OCI-LY7 (cell line): ENCODE measurements around the gene EIPR1. TPM values are rescaled to one million over a fixed set of nuclear protein-coding genes. Genes with fewer than 3 reads are reported as not detected.

Experiments used
- BruUV-seq: library from RNA; stranded (reverse); fragments of 400-500 nt; replicated peaks from 2 replicates; lab custom pipeline; 2021; lab: Mats Ljungman, UMichigan
- CTCF ChIA-PET: fragments of 300-600 bp; sonication (Branson Sonifier 250); formaldehyde crosslinking; loops from one replicate; lab custom pipeline; 2022; ENCODE audit warnings: antibody characterized with exemption; ENCODE audit not compliant: unreplicated experiment; lab: Charles Lee
- POLR2A ChIA-PET: fragments of 300-600 bp; sonication (Branson Sonifier 250); formaldehyde crosslinking; loops from one replicate; lab custom pipeline; 2022; ENCODE audit warnings: antibody characterized with exemption; lab: Charles Lee
- DNase-seq: peaks from one replicate; pipeline ENCODE4 v3.0.0-alpha.2; 2015; ENCODE audit warnings: low spot score
- H2AFZ ChIP-seq: fragments of 200-600 bp; sonication (generic), shearing (Covaris generic); 2 replicates; pipeline ENCODE4 v1.6.1; 2014; ENCODE audit warnings: mild to moderate bottlenecking, antibody characterized with exemption, low read length, moderate library complexity
- H3K27ac ChIP-seq: fragments of 200-600 bp; sonication (generic); 2 replicates; pipeline ENCODE4 v1.5.1; 2014; ENCODE audit warnings: mixed run types, low read depth, mild to moderate bottlenecking, moderate library complexity, low read length, inconsistent platforms; ENCODE audit not compliant: poor library complexity, severe bottlenecking
- H3K36me3 ChIP-seq: fragments of 200-600 bp; sonication (generic); 2 replicates; pipeline ENCODE4 v1.6.1; 2014; ENCODE audit warnings: mild to moderate bottlenecking, antibody characterized with exemption, low read length, moderate library complexity, mixed read lengths; ENCODE audit not compliant: insufficient read depth
- H3K4me1 ChIP-seq: fragments of 200-600 bp; sonication (generic); 2 replicates; pipeline ENCODE4 v1.5.1; 2014; ENCODE audit warnings: mild to moderate bottlenecking, low read length; ENCODE audit not compliant: insufficient read depth, poor library complexity, severe bottlenecking
- H3K4me2 ChIP-seq: fragments of 200-600 bp; sonication (generic); 2 replicates; pipeline ENCODE4 v1.6.1; 2014; ENCODE audit warnings: mild to moderate bottlenecking, low read length
- H3K4me3 ChIP-seq: fragments of 200-600 bp; sonication (generic); 2 replicates; pipeline ENCODE4 v1.5.1; 2014; ENCODE audit warnings: mild to moderate bottlenecking, low read depth, low read length; ENCODE audit not compliant: poor library complexity, severe bottlenecking
- H3K79me2 ChIP-seq: fragments of 200-600 bp; sonication (generic); 2 replicates; pipeline ENCODE4 v1.6.1; 2016; ENCODE audit warnings: low read depth, mild to moderate bottlenecking, low read length, moderate library complexity, mixed read lengths; ENCODE audit not compliant: insufficient read depth
- H3K9me2 ChIP-seq: fragments of 200-600 bp; sonication (generic); 2 replicates; pipeline ENCODE4 v1.6.1; 2016; ENCODE audit warnings: mild to moderate bottlenecking, low read length, mixed read lengths; ENCODE audit not compliant: insufficient read depth
- H3K9me3 ChIP-seq: fragments of 200-600 bp; sonication (generic); 2 replicates; pipeline ENCODE4 v1.6.1; 2014; ENCODE audit warnings: mild to moderate bottlenecking, mixed run types, low read length, mixed read lengths
- H4K20me1 ChIP-seq: fragments of 200-600 bp; sonication (generic); 2 replicates; pipeline ENCODE4 v1.6.1; 2014; ENCODE audit warnings: mild to moderate bottlenecking, antibody characterized with exemption, low read length, moderate library complexity, mixed read lengths; ENCODE audit not compliant: insufficient read depth
- EZH2phosphoT487 ChIP-seq: fragments of 200-600 bp; sonication (generic); IDR thresholded peaks from 2 replicates; pipeline ENCODE4 v1.6.1; 2018; ENCODE audit warnings: low read depth, borderline replicate concordance, mild to moderate bottlenecking, mixed run types, antibody characterized with exemption, low read length, moderate library complexity, mixed read lengths
- intact Hi-C: fragments of 100-400 bp; cut with micrococcal nuclease; formaldehyde crosslinking; loops from one replicate; pipeline ENCODE4 v1.10.0; 2022; ENCODE audit not compliant: unreplicated experiment
- total RNA-seq, 2 experiments: library from RNA; depleted of rRNA in 1 of 2; stranded (reverse); fragments of >200 nt in 1 of 2; shearing (Covaris generic) in 1 of 2; gene quantifications; 2 replicates each; pipeline ENCODE4 v1.2.3, GENCODE V29; 2014 to 2022
- TF ChIP-seq, protein P1 (sequence below): fragments of 200-600 bp; sonication (generic); conservative IDR thresholded peaks from 2 replicates; pipeline ENCODE4 v1.5.1; 2014; ENCODE audit warnings: mild to moderate bottlenecking, antibody characterized with exemption, low read length, moderate library complexity, mixed read lengths

EIPR1 gene
- total RNA-seq, 2 experiments from 2014 or later, result 60.5 to 61.7 TPM

GRCh38 chr2:3411103-3411502 is 33.5 kb upstream of the EIPR1 start:
- H3K79me2 ChIP-seq, result no peaks in the 10 kb centered on the region
- intact Hi-C loops, result no loop called here
- H3K9me2 ChIP-seq, result no peaks in the 10 kb centered on the region
- POLR2A ChIA-PET, result no interaction called here
- H3K36me3 ChIP-seq, result peaks cover 58% of the 10 kb centered on the region
- CTCF ChIA-PET, result no interaction called here
- DNase-seq, result no peak
- no peaks in the 10 kb centered on the region for H3K4me1 ChIP-seq
- H4K20me1 ChIP-seq, result no peaks in the 10 kb centered on the region
- H3K9me3 ChIP-seq, result no peaks in the 10 kb centered on the region
- H3K4me3 ChIP-seq, result no peak overlapping the region
- no peak overlapping the region for H3K27ac ChIP-seq
- H2AFZ ChIP-seq, result no peak overlapping the region
- TF ChIP-seq, protein P1, sequence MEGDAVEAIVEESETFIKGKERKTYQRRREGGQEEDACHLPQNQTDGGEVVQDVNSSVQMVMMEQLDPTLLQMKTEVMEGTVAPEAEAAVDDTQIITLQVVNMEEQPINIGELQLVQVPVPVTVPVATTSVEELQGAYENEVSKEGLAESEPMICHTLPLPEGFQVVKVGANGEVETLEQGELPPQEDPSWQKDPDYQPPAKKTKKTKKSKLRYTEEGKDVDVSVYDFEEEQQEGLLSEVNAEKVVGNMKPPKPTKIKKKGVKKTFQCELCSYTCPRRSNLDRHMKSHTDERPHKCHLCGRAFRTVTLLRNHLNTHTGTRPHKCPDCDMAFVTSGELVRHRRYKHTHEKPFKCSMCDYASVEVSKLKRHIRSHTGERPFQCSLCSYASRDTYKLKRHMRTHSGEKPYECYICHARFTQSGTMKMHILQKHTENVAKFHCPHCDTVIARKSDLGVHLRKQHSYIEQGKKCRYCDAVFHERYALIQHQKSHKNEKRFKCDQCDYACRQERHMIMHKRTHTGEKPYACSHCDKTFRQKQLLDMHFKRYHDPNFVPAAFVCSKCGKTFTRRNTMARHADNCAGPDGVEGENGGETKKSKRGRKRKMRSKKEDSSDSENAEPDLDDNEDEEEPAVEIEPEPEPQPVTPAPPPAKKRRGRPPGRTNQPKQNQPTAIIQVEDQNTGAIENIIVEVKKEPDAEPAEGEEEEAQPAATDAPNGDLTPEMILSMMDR, result no peak
- TF ChIP-seq EZH2phosphoT487, result no peak
- no peak overlapping the region for H3K4me2 ChIP-seq
- no TSS peak for BruUV-seq

DNA sequence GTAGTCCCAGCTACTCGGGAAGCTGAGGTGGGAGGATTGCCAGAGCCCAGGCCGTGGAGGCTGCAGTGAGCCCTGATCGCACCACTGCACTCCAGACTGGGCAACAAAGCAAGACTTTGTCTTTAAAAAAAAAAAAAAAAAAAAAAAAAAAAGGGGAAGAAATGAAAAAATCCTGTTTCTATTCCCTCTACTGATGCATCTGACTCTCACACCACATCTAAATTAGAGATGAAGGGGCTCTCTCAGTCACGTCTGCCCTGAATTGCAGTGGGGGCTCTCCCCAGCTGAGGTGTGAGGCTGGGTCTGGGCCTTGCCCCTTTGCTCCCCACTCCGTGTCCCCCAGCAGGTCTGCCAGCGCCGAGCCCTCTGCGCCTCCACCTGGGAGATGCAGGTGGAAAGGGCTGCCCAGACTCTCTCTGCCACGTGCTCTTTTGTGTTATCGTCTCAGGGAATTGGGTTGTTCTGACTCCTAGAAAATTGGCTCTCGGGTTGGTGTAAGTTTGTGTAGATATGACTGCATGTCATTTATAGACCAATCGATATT is 32.1 kb upstream of the EIPR1 start:
- Histone ChIP-seq H3K36me3 (peaks cover 56% of the 10 kb centered on the region), H2AFZ (no peak overlapping the region), H3K4me1 (no peaks in the 10 kb centered on the region), H3K79me2 (no peaks in the 10 kb centered on the region), H3K9me3 (no peaks in the 10 kb centered on the region), H3K27ac (no peak overlapping the region), H3K4me2 (no peak overlapping the region), H3K9me2 (no peaks in the 10 kb centered on the region), H4K20me1 (no peaks in the 10 kb centered on the region), H3K4me3 (no peak overlapping the region)
- DNase-seq, result no peak
- ChIA-PET POLR2A (no interaction called here), CTCF (no interaction called here)
- TF ChIP-seq EZH2phosphoT487, result no peak
- TF ChIP-seq, protein P1, result no peak
- BruUV-seq, result no TSS peak
- intact Hi-C loops, result no loop called here

- CTCF ChIA-PET, result no interaction called here
- H4K20me1 ChIP-seq, result no peaks in the 10 kb centered on the region
These were observed 31.2 kb upstream of the EIPR1 start for GRCh38 chr2:3408781-3409180.

More at GRCh38 chr2:3408781-3409180, 31.2 kb upstream of the EIPR1 start:
- POLR2A ChIA-PET, result no interaction called here
- Histone ChIP-seq H3K9me3 (no peaks in the 10 kb centered on the region), H3K36me3 (peaks cover 61% of the 10 kb centered on the region), H3K79me2 (no peaks in the 10 kb centered on the region), H3K4me1 (peaks cover 6% of the 10 kb centered on the region), H2AFZ (no peak overlapping the region), H3K4me3 (no peak overlapping the region), H3K4me2 (no peak overlapping the region), H3K27ac (no peak overlapping the region), H3K9me2 (no peaks in the 10 kb centered on the region)
- no peak for DNase-seq
- TF ChIP-seq, protein P1, result no peak
- TF ChIP-seq EZH2phosphoT487, result no peak
- intact Hi-C loops, result no loop called here
- BruUV-seq, result no TSS peak
